Measurements from ENCODE around the gene TAF1L. TPM values are rescaled to one million over a fixed set of nuclear protein-coding genes. Genes with fewer than 3 reads are reported as not detected.

The TAF1L gene
- total RNA-seq, 1 experiment from 2014 or later, result not detected

DNA sequence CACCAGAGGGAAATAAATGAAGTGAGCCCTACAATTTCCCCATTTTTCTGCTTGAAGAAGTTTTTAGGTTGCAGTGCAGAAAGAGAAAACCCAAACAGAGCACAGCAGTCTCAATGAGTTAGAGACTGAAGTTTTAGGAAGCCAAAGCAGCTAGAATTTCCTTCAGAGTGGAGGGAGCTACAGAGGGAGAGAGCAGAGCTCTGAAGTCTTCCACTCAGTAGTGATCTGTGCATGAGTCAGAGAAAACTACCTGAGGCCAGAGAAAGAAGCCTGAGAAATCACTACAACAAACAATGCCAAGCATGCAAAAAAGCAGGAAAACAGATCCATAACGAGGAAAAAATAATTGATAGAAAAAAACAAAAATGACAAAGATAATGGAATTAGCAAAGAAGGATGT lies 44.6 kb downstream of the TAF1L start:
- no peak for DNase-seq (ENCODE audit: low spot score)

DNA sequence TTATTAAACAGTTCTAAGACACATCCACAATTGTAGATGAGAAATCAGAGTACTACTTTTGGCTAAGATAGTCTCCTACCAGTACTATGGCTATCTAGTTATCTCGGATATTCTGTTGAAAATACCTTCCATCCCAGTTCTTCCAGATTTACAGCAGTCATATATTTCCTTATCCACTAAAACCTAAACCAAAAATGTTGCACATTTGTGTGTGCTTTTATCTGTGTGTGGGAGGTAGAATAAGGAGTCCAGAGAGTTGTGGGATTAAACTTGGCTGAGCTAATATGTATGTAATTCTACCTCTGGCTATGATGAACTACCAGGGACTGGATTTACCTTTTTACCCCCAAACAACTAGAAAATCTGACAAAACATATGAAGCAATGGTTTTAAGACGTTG lies 45.0 kb downstream of the TAF1L start:
- no peak for DNase-seq (ENCODE audit: low spot score)

- DNase-seq (ENCODE audit: low spot score), result peak; percentile 28
These were observed 46.3 kb downstream of the TAF1L start for GRCh38 chr9:32589083-32589723.

DNA sequence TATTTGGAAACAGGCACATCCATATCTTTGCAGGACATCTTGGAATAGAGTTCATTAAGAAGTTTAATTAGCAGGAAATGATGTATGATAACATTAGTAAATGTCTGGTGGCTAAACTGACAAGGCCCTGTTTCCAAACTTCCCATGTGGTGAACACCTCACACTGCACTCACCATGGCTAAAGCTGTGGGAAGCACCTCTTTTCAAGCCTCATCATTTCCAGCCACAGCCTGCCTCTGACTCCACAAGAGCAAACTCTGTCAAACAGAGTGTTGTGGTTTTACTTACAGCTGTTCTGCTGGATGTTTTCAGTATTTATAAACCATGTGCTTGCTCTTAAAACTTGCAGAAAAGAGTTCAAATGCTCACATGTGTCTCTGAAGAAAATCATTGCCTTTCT lies 47.6 kb downstream of the TAF1L start:
- no peak for DNase-seq (ENCODE audit: low spot score)

GRCh38 chr9:32584784-32585183 lies 50.7 kb downstream of the TAF1L start:
- no peak for DNase-seq (ENCODE audit: low spot score)

DNA sequence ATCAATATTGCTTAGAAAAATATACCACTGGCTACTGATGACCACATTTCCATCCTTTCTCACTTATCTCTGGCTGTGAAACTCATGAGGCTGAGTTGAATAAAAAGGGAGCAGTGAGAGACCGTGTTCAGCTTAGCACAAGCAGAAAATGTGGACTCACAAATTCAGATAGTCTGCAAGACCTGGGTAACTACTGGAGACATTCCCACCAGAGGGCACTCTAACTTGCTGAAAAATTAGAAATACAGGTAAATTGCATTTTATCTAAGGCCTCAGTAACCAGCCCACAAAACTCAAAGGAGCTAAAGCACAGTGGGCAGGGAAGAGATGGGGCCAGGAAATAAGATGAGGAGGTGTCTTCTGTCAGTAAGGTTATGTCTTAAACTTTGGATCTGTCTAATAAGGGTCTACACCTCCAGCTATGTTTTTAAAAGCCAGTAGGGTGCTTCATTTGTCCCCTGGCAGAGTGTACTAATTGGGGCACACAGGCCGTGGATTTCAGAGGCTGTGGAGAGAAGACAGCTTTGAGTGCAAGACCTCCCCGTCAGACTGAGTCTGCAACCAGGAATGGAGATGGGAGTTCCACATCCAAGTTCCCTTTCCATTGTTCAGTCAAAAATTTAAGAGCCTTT lies 53.8 kb downstream of the TAF1L start:
- peak; percentile 37 for DNase-seq (ENCODE audit: low spot score)

GRCh38 chr9:32580631-32581300 lies 54.7 kb downstream of the TAF1L start:
- no peak for DNase-seq (ENCODE audit: low spot score)

DNA sequence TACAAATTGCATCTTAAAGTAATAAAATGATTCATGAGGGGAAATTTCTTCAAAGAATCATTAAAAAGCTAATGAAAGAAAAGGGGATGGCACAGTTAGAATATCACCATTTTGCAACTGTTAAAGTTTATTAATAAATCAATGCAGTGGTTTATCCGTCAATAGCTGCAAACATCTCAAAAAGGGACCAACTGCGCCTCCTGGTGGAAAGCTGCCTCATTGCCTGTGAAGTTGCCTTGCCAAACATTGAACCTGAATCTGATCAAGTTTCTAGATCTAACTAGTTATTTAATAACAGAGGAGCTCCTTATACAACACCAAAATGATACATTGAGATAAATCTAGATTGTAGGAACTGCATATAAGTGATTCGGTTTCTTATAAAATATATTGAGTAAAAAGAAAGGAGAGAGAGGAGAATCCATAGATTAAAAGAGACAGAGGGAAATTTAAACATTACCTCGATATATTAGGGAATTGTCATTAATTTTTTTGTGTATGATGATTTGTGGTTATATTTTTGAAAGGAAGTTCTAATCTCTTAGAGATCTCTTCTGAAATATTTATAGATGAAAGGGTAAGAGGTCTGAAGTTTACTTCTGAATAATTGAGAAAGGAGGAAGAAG lies 55.6 kb downstream of the TAF1L start:
- no peak for DNase-seq (ENCODE audit: low spot score)

Other genes starting within 250 kb of the TAF1L start
- gene RIGI, start 109.5 kb downstream of the TAF1L start, total RNA-seq (2014; rRNA removed; shearing (Covaris generic)), result 5.9 and 7.7 TPM in 2 replicates
- gene SMIM27, start 83.3 kb downstream of the TAF1L start, total RNA-seq (2014; rRNA removed; shearing (Covaris generic)), result 7.3 and 10.9 TPM in 2 replicates
- gene TOPORS, start 83.1 kb downstream of the TAF1L start, total RNA-seq (2014; rRNA removed; shearing (Covaris generic)), result 12.6 and 13.2 TPM in 2 replicates
- 98.4 and 108 TPM in 2 replicates for gene NDUFB6, start 62.5 kb downstream of the TAF1L start, total RNA-seq (2014; rRNA removed; shearing (Covaris generic))
- gene TMEM215, start 147.9 kb upstream of the TAF1L start, total RNA-seq (2014; rRNA removed; shearing (Covaris generic)), result 0.08 TPM in 1 of 2 replicates, not detected in the other

Measured in H4 (cell line).